ENCODE measurements around the gene MGAT4A. TPM values are rescaled to one million over a fixed set of nuclear protein-coding genes. Genes with fewer than 3 reads are reported as not detected.
A peak's percentile ranks its signal among the peaks of the same experiment; 100 is the strongest.

The MGAT4A gene
- 5.0 and 5.6 TPM in 2 replicates for total RNA-seq (2014; rRNA removed; shearing (Covaris generic))
- 0.24 and 0.42 TPM in 2 replicates for polyA plus RNA-seq (2015; cell fraction: cytosol; rRNA removed)
- 0.08 and 0.48 TPM in 2 replicates for polyA plus RNA-seq (2015; cell fraction: nucleus; rRNA removed)

DNA sequence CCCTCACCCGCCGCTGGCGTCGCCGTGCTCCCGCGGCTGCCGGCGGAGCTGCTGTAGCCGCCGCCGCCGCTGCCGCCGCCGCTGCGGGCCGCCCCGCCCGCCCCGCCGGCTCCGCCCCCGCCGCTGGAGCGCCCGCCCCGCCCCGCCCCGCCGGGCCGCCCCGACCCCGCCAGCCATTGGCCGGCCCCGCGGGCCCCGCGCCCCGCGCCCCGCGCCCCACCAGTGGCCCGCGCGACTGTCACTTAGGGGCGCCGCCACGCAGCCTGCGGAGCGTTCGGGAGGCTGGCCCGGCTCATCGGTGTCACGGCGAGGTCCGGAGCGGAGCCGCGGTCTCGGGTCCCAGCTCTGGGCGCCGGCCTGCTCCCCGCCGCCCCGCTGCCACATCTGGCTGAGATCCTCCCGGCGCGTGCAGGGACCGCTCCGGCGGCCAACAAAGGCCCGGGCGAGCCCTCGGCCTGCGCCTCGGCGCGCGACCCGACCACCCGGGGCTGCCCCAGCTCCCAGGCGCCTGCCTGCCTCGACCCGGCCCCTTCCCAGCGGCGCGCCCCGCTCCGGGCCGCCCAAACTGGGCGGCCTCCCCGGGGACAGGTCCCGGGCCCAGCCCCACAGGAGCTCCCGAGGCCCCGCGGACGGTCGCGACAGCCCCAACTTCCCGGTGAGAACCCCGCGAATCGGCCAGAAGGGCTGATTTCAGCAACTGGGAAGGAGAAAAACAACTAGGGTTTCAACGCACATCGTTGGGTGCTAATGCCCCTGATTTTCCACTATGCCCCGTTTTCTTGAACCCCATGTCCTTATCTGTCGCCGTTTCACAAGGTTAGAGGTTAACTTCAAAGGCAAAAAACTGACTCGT is at the start of gene MGAT4A:
MGAT4A (minus strand) TSS at position 92 of the 853 bp plus-strand sequence. CDS start 4,800 bp downstream, outside the sequence.
- no peak for DNase-seq (ENCODE audit: low read depth)

DNA sequence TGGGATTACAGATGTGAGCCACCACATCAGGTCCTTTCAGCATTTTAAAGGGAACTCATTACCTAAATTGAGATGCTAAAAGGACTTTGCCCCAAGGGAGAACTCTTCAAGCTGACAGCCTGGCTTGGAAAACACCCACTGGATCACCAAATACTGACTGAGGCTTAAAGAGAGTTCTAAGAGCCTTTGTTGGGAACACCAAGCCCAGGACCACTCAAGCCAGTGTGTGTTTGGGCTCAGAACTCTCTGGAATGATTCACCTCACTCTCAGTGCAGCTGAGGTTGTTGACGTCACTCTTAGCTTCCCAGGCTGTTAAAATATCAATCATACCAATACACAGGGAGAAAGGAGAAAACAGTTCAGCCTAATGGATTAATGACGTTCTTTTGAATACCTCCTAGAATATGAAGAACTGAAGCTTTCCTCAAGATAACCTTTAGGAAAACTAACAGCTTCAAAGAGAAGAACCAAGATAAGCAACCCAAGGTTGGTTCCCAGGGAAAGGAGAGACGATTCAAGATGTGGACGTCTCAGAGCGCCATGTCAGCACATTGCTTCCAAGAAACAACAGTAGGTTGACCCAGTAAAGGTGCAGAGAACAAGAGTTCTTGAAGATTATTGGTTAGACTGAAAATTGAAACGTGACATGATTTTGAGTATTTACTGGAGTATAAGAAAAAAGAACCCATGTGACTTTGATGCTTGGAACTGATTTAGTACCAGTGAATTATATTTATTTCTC is 48.0 kb upstream of the MGAT4A start:
- DNase-seq (ENCODE audit: low read depth), result no peak

DNA sequence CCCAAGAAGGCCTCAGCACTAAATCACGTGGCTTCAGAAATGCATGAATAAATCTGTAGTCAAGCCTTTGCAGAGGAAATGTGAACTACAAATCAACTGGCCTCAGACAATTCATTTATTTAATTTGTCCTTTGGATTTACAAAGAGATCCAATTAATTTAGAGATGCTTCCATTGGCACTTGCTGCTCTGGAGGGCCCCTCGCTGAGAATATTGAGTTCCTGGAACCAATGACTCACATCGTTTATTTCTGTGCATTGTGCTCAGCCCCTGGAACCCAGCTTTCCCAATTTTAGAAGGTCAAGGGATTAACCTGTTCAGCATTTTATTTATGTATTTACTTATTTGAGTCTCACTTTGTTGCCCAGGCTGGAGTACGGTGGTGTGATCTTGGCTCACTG is 47.2 kb upstream of the MGAT4A start:
- DNase-seq (ENCODE audit: low read depth), result no peak

DNA sequence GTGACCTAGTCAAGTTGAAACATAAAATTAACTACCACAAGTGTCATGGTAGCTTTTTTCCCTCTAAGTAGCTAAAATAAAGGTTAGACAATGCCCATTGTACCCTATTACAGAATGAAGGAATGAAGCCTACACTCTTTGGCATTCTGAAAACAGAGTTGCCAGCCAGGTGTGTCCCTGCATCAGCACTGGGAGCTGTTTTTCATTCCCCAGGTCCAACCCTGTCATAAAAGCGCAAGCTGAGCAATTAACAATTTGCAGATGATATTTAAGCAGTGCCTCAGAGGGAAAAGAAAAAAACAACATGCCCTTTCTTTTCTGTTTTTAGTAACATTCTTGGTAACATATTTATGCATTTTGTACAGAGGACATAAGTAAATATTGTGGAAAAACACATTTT is 46.8 kb upstream of the MGAT4A start:
- no peak for DNase-seq (ENCODE audit: low read depth)

DNA sequence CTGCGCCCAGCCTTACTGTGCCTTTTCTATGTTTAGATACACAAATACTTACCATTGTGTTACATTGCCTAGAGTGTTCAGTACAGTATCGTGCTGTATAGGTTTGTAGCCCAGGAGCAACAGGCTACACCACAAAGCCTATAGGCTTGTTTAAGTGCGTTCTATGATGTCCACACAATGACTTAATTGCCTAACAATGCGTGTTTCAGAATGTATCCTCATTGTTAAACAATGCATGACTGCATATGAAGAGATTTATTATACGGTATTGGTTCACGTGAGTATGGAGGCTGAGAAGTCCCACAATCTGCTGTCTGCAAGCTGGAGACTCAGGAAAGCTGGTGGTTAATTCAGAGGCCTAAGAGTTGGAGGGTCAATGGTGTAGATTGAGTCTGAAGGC is 46.1 kb upstream of the MGAT4A start:
- DNase-seq (ENCODE audit: low read depth), result peak; percentile 14

DNA sequence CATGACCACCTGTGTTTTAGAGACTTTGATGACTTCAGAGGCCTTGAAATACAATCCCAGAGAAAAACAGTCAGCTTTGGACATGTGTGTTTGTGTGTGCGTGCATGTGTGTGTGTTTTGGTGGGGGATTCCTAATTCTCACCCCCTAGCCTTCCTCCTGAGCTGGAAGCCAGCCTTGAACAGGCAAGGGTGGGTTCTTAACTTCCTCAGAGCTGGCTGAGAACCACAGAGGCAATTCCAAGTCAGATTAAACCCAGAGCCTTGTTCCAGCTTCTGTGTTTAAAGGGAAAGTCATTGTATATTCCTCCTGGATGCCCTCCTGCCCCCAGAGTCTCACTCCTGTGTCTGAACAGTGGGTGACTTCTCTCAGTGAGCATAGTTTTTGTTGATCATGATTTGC is 45.2 kb upstream of the MGAT4A start:
- DNase-seq (ENCODE audit: low read depth), result no peak

DNA sequence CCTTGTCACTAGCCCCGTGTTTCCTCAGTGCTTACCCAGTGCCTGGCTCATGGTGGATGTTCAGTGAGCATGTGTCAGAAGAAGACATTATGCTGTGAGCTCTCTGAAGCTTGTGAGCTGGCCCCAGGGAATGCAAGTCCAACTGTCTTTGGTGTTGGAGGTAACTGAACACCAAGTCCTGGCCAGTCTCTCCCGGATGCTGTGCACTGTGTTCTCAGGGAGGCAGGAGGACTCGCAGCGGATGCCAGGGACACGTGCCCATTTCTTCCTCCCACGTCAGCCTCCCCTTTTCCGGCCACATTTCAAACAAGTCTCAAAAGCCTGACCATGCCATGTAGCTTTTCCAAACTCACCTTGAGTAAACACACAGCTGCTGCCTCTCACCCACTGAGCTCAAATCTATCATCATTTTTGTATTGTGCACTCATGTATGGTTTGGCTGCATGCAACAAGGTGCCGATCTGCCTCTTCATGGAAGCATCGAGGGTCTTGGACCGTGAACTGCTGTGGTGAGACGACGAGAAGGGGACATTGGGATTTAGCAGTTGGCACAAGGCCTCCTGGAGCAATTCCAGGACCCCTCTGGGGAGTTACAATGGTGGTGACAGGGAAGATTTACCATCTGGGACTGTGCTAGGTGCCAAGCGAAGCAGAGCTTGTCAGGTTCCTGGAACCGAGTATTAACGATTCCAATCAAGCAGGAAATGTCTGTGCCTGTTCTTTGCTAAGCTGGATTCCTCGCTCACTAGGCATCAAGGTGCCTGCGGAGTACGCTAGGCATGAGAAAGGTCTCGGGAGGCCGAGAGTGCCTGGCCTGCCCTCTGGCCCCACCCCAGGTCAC is 44.4 kb upstream of the MGAT4A start:
- peak; percentile 49 for DNase-seq (ENCODE audit: low read depth)

DNA sequence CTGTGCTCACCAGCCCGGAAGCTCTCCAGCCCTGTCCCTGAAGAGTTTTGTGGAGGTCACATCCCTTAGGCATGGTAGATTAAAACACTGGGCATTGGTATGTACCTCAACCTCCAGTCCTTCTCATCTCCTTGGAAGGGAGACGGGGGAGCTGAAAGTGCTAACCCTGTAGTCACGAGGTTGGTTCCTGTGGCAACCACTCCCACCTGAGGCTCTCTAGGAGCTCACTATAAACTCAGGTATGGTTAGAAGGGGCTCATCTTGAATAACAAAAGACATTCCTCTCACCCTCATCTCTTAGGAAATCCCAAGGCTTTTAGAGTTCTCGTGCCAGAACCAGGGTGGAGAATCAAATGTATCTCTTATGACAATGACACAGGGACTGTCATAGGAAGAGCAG is 43.0 kb upstream of the MGAT4A start:
- no peak for DNase-seq (ENCODE audit: low read depth)

DNA sequence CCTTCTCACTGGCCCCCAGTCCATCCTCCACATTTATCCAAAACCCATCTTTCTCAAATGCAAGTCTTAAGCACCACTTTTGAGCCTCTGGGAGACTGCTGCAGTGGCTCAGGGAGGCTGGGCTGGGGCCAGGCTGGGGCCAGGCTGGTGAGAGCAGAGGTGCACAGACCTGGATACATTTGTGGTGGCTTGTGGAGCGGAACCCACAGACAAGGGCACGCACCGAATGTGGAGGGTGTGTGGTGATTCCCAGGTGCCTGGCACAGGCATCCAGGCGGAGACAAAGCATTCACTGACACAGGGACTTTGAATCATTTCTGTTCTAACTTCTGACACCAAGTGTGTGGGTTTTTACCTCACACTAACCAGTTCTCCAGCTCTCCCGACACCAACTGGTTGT is 42.2 kb upstream of the MGAT4A start:
- no peak for DNase-seq (ENCODE audit: low read depth)

DNA sequence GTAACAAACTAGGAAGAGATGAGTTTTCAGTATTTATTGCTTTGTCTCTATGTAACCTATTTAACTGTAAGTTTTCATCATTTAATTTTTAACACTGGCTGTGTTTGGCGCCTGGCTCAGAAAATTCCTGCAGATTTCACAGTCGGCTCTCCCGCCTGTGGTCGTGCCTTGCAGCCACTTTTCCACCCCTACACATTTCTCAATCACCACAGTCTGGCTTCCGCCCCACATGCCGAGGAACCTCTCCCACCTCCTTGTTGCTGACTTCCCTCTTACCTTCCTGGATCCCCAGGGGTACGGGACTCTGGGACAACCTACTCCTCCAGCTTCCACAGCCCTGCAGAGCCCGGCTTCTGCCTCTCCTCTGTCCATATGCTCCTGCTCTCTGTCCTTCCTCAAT is 41.6 kb upstream of the MGAT4A start:
- DNase-seq (ENCODE audit: low read depth), result no peak

DNA sequence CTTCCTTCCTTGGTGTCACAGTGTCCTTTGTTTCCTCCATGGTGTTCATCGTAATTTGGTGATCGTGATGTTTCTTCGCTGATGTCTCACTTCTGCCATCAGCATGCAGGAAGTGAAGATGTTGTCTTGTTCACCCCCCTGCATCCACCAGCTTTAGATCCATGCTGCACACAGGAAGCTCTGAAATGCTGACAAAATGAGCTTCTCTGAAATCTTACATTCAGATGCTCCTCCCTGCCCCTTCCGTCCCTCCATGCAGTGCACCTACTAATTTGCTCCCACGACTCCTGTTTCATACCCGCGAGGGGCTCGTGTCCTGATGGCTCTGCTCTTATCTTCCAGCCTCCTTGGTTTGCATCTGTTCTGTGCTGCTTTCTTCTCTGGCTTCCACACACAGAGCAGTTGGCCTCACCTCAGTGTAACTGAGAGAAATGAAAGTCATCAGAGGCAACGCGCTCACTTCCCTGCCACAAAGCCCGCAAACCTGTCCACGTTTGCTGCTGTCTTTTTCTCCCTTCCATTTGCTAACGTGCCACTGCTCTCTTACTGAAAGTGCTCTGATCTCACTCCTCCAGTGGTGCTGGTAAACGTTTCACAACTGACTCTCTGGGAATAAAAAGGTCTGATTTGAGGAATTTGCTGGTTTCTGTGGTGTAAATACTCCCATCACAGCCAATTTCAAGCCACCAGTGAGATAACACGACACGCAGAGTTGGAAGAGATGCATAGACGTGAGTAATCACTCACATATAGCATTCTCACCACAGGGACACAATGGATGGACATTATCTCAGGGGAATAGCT is 41.0 kb upstream of the MGAT4A start:
- DNase-seq (ENCODE audit: low read depth), result peak; percentile 28

DNA sequence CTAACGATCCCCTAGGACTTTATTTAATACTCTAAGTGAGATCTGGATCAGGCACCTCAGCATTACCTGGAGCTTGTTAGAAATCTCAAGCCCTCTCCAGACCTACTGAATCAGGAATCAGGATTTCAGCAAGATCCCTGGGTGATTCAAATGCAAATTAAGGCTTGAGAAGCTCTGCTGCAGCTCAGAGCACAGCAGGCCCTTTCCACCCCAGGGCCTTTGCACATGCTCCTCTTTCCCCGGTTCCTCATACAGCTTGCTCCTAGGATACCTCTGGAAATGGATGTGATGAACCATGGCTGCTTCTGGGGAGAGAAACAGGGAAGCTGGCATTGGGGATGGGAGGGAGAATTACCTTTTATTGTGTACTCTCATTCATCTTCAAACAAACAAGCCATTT is 40.3 kb upstream of the MGAT4A start:
- DNase-seq (ENCODE audit: low read depth), result no peak

DNA sequence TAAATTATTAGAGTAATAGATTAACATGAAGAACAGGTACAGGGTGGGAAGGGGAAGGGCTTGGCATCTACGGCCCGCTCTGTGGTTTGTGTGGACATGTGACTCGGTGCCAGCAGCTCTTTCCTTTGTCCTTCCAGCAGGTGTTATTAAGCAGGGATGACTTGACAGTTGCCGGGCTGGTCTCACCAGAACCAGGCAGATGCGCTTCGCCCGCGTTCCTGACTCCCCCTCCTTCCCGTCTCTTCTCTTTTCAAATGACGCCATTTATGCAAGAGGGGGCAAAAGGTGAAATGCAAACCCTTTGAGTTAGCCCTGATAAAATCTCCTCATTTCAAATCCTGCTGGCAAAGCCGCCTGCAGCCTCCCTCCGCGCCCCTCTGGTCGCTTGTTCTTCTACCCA is 38.9 kb upstream of the MGAT4A start:
- DNase-seq (ENCODE audit: low read depth), result no peak

DNA sequence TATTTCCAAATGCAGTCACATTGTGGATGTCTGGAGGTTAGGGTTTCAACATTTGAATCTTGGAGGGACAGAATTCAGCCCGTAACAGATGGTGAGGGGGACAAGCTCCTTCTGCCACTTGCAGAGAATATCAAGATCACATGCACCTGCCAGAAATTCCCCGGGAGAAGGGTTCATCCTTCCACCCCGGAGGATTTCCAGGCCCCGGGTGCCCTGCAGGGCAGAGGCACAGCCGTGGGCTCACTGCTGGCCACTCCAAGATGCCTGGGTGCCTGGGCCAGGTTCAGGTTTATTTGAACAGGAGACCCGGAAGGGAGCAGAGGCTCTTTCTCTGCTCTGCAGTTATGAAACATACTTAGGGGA is 38.2 kb upstream of the MGAT4A start:
- no peak for DNase-seq (ENCODE audit: low read depth)

DNA sequence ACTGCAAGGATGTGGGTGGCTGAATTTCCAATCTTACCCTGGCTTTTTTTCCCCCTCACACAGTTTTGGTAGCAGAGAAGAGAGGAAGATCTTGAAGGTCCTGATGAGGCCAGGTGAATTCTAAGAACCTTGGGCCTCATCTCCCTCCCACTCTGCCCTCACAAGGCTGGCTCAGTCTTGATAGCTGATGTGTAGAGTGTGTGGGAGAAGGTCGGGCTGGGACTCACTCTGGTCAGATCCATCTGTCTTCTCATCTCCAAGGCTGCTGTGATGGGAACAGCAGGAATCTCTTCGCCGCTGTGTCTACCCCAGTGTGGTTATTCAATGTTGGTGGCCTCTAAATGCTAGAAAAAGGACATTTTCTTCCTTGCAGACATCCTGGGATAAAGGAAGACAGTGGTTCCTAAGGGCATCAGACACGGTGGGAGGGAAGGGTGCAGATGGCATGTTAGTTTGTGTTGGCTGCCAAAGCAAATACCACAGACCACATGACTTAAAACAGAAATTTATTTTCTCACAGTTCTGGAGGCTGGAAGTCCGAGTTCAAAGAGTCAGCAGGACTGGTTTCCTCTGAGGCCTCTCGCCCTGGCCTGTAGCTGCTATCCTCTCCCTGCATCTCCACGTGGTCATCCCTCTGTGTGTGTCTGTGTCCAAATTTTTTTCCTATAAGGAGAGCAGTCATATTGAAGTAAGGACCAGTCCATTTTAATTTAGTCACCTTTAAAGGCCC is 37.6 kb upstream of the MGAT4A start:
- DNase-seq (ENCODE audit: low read depth), result peak; percentile 71

DNA sequence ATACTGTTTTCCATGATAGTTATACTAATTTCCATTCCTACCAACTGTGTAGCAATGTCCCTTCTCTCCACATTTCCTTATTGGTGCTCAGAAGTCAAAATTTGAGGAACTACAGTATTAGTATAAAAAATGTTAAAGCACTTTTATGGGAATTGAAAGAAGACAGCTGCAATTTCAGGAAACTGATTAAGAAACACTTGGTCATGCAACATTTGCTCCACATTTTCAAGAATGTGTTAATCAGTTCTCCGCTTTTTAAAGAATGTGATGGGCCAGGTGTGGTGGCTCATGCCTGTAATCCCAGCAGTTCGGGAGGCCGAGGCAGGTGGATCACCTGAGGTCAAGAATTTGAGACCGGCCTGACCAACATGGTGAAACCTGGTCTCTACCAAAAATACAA is 33.6 kb upstream of the MGAT4A start:
- no peak for DNase-seq (ENCODE audit: low read depth)

DNA sequence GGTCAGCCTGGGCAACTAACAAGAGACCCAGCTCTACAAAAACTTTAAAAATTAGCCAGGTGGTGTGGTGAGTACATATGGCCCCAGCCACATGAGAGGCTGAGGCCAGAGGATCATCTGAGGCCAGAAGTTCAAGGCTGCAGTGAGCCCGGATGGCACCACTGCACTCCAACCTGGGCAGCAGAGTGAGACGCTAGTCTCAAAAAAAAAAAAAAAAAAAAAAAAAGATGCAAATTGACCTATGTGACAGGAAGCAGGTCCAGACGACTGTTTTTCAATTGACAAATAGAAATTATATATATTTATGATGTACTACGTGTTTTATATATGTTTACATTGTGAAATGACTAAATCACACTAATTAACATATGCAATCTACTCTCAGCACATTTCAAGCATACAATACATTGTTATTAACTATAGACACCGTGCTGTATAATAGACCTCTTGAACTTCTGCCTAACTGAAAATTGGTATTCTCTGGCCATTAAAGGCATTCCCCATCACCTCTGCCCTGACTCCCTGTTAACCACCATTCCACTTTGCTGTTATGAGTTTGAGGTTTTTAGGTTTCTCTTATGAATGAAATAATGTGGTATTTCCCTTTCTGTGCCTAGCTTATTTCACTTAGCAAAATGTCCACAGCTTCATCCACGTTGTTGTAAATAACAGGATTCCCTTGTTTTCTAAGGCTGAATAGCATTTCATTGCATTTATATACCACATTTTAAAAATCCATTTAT is 32.4 kb upstream of the MGAT4A start:
- no peak for DNase-seq (ENCODE audit: low read depth)

DNA sequence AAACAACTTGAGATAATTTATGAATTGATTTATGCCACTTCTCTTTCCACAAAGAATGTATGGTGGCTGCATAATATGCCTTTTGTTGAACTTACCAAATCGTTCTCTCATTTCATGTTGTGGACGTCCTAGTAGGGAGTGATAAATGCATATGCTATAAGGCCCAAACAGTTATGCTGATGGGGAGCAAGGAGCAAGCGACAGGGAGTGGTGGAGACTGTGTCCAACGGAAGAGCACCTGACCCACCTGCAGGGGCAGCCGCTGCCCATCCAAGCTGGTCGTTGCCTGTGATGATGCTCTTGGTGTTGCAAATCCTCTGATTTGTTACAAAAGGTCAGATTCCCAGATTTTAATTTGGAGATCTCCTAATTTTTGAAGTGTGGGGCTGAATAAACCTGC is 31.0 kb upstream of the MGAT4A start:
- DNase-seq (ENCODE audit: low read depth), result no peak

DNA sequence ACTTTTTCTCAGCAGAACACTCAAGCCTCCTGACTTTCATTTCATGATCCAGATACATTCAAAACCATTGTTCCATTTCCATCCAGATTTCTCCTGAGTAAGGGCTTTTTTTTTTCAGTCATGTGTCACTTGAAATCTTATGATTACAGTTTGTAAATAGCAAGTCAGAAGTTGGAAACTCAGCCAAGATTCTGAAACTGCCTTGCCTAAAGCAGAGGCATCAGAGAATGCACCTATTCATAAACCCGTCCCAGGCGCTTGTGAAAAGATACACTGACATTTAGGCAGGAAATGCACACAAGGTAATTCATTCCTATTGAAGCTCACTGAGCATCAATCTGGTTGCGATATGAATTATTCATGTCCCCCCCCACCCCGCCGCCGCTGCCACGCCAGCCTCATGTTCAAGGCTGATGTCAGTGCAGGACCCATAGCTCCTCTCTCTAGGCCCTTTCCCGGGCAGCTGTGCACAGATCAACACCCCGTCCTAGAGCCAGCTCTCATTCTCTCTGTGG is 30.4 kb upstream of the MGAT4A start:
- DNase-seq (ENCODE audit: low read depth), result no peak

All from HT1080 (cell line).